Gastrocnemius medialis (tissue), 4 donors: ENCODE data around the gene NKD2. TPM values are rescaled to one million over a fixed set of nuclear protein-coding genes. Genes with fewer than 3 reads are reported as not detected.

Experiments used
- ATAC-seq, 2 donors: fragments of 150-250 bp; one replicate each; pipeline ENCODE4 v1.9.1; 2016
- DNase-seq, 2 donors: peaks; one replicate each; pipeline ENCODE4 v3.0.0-alpha.2; 2019
- H3K27ac ChIP-seq, 4 donors: fragments of 200-600 bp; sonication (generic); 1 replicate in 1 of 4; 2 replicates in 3 of 4; pipeline ENCODE4 v1.5.1; 2016 to 2018; ENCODE audit warnings: mild to moderate bottlenecking in 2 of 4, moderate library complexity in 1 of 4
- H3K27me3 ChIP-seq, 3 donors: fragments of 200-600 bp; sonication (generic) in 2 of 3; 1 replicate in 1 of 3; 2 replicates in 2 of 3; pipeline versions ENCODE4 v1.5.1 to v1.6.0; 2016 to 2019; ENCODE audit warnings: mild to moderate bottlenecking in 1 of 3, moderate library complexity in 1 of 3
- H3K36me3 ChIP-seq, 2 donors: fragments of 200-600 bp; sonication (generic) in 1 of 2; one replicate each; pipeline ENCODE4 v1.5.1; 2017 to 2018
- H3K4me1 ChIP-seq, 2 donors: fragments of 200-600 bp; sonication (generic) in 1 of 2; one replicate each; pipeline ENCODE4 v1.5.1; 2016 to 2017; ENCODE audit warnings: mild to moderate bottlenecking in 2 of 2
- H3K4me3 ChIP-seq, 4 donors: fragments of 200-600 bp; sonication (generic) in 3 of 4; 1 replicate in 1 of 4; 2 replicates in 3 of 4; pipeline ENCODE4 v1.5.1; 2016 to 2019; ENCODE audit warnings: mild to moderate bottlenecking in 2 of 4
- H3K9me3 ChIP-seq, 3 donors: fragments of 200-600 bp; sonication (generic) in 2 of 3; 1 replicate in 1 of 3; 2 replicates in 2 of 3; pipeline ENCODE4 v1.5.1; 2016 to 2019
- CTCF ChIP-seq, 5 experiments: fragments of 450-650 bp in 3 of 5; fragments of 200-600 bp in 2 of 5; sonication (generic) in 2 of 5; IDR thresholded peaks in 4 of 5; conservative IDR thresholded peaks in 1 of 5; 1 replicate in 4 of 5; 2 replicates in 1 of 5; pipeline ENCODE4 v1.5.1; 2016 to 2019; ENCODE audit warnings: antibody characterized with exemption in 5 of 5, mild to moderate bottlenecking in 3 of 5, moderate library complexity in 3 of 5
- POLR2A ChIP-seq, 2 donors: fragments of 450-650 bp; IDR thresholded peaks; one replicate each; pipeline ENCODE4 v1.6.1; 2017; ENCODE audit warnings: antibody characterized with exemption in 2 of 2, mild to moderate bottlenecking in 2 of 2, moderate library complexity in 2 of 2
- in situ Hi-C, 4 donors: fragments of 200-750 bp; cut with MboI; loops; one replicate each; pipeline versions ENCODE4 v1.15.0 to v1.8.0; 2017; ENCODE audit warnings: low sequenced_read_pairs in 4 of 4
- intact Hi-C: fragments of 100-400 bp; cut with DNase I; formaldehyde crosslinking; loops from one replicate; pipeline ENCODE4 v1.15.1; 2023; ENCODE audit warnings: low total_unique reads
- total RNA-seq, 4 donors: library from RNA; depleted of rRNA; stranded (reverse); fragments of >200 nt; gene quantifications; one replicate each; pipeline versions ENCODE4 v1.1.0 to v1.2.3, GENCODE V29; 2016

The NKD2 gene
- total RNA-seq, 4 donors from 2014 or later, result not detected

GRCh38 chr5:1036504-1037122 is 28.0 kb downstream of the NKD2 start:
- Histone ChIP-seq H3K4me3 (no peak overlapping the region), H3K9me3 (no peaks in the 10 kb centered on the region), H3K4me1 (no peaks in the 10 kb centered on the region), H3K36me3 (no peaks in the 10 kb centered on the region), H3K27ac (no peak overlapping the region), H3K27me3 (peaks cover 0 to 22% (median 10%) of the 10 kb centered on the region in 3 donors)
- TF ChIP-seq POLR2A (IDR thresholded peaks at IDR 0.05) (no peak), CTCF (IDR thresholded peaks at IDR 0.05 in 4 of 5, conservative IDR thresholded peaks at IDR 0.05 in 1 of 5) (no peak)
- DNase-seq (no peak), ATAC-seq (no peak)
- intact Hi-C loops, result no loop called here
- in situ Hi-C loops, result no loop called here

- in situ Hi-C loops (no loop called here), intact Hi-C loops (no loop called here)
- Histone ChIP-seq H3K27ac (no peak overlapping the region), H3K9me3 (no peaks in the 10 kb centered on the region), H3K27me3 (peaks cover 0 to 16% (median 6%) of the 10 kb centered on the region in 3 donors), H3K4me3 (no peak overlapping the region), H3K36me3 (no peaks in the 10 kb centered on the region), H3K4me1 (no peaks in the 10 kb centered on the region)
- ATAC-seq, result no peak
- DNase-seq, result no peak
- TF ChIP-seq POLR2A (IDR thresholded peaks at IDR 0.05), result no peak
Measured at GRCh38 chr5:1037123-1037670, 28.6 kb downstream of the NKD2 start.

- Histone ChIP-seq H3K27ac (no peak overlapping the region), H3K9me3 (no peaks in the 10 kb centered on the region), H3K4me1 (no peaks in the 10 kb centered on the region), H3K27me3 (peaks cover 0 to 11% (median 0%) of the 10 kb centered on the region in 3 donors), H3K36me3 (no peaks in the 10 kb centered on the region), H3K4me3 (no peak overlapping the region)
- TF ChIP-seq CTCF (IDR thresholded peaks at IDR 0.05 in 4 of 5, conservative IDR thresholded peaks at IDR 0.05 in 1 of 5) (no peak), POLR2A (IDR thresholded peaks at IDR 0.05) (no peak)
- DNase-seq (no peak), ATAC-seq (no peak)
- in situ Hi-C loops (no loop called here), intact Hi-C loops (no loop called here)
Measured at GRCh38 chr5:1037671-1038416, 29.2 kb downstream of the NKD2 start.

GRCh38 chr5:1038417-1039209 is 30.0 kb downstream of the NKD2 start:
- intact Hi-C loops (no loop called here), in situ Hi-C loops (no loop called here)
- Histone ChIP-seq H3K9me3 (no peaks in the 10 kb centered on the region), H3K36me3 (no peaks in the 10 kb centered on the region), H3K27ac (no peak overlapping the region), H3K27me3 (peaks cover 0 to 6% (median 0%) of the 10 kb centered on the region in 3 donors), H3K4me1 (no peaks in the 10 kb centered on the region), H3K4me3 (no peak overlapping the region)
- TF ChIP-seq POLR2A (IDR thresholded peaks at IDR 0.05), result no peak
- TF ChIP-seq CTCF (IDR thresholded peaks at IDR 0.05 in 4 of 5, conservative IDR thresholded peaks at IDR 0.05 in 1 of 5), result no peak
- DNase-seq, result no peak
- ATAC-seq, result no peak

GRCh38 chr5:1039210-1039548 is 30.6 kb downstream of the NKD2 start:
- Histone ChIP-seq H3K4me1 (no peaks in the 10 kb centered on the region), H3K4me3 (no peak overlapping the region), H3K27ac (no peak overlapping the region), H3K9me3 (no peaks in the 10 kb centered on the region), H3K27me3 (peaks cover 0 to 6% (median 0%) of the 10 kb centered on the region in 3 donors), H3K36me3 (no peaks in the 10 kb centered on the region)
- intact Hi-C loops (no loop called here), in situ Hi-C loops (no loop called here)
- DNase-seq (no peak), ATAC-seq (no peak)
- no peak for TF ChIP-seq CTCF (IDR thresholded peaks at IDR 0.05 in 4 of 5, conservative IDR thresholded peaks at IDR 0.05 in 1 of 5)
- TF ChIP-seq POLR2A (IDR thresholded peaks at IDR 0.05), result no peak
